ENCODE data around the gene TES. TPM values are rescaled to one million over a fixed set of nuclear protein-coding genes. Genes with fewer than 3 reads are reported as not detected.

TES gene
- total and polyA plus RNA-seq, 2 of the 8 experiments (the other 6 are each of a cell fraction or from before 2014, with no cell fraction given), result 18.2 to 36.3 TPM

- Histone ChIP-seq H3K4ac (replicated peaks; ENCODE audit: insufficient read length, low read depth, low read length) (no peak overlapping the region), H3K27me3 (replicated peaks in 1 of 4; ENCODE audit: control insufficient read depth in 3 of 4, extremely low read depth in 1 of 4, insufficient read depth in 3 of 4, low read length in 3 of 4) (no peaks in the 10 kb centered on the region), H3K4me1 (replicated peaks in 1 of 4; ENCODE audit: control insufficient read depth in 3 of 4, insufficient read depth in 4 of 4, low read length in 3 of 4) (no peaks in the 10 kb centered on the region), H4K8ac (ENCODE audit: extremely low read depth, insufficient read depth, low read length) (no peak overlapping the region), H3K18ac (ENCODE audit: extremely low read depth, low read length) (no peak overlapping the region), H3K23ac (ENCODE audit: insufficient read length) (no peak overlapping the region), H3K56ac (replicated peaks; ENCODE audit: insufficient read length, low read depth, low read length) (no peak overlapping the region), H3K27ac (ENCODE audit: low read depth, low read length) (no peak overlapping the region), H3K79me2 (ENCODE audit: control insufficient read depth in 1 of 2, insufficient read depth in 2 of 2, low read length in 2 of 2) (no peaks in the 10 kb centered on the region), H4K20me1 (replicated peaks in 1 of 2; ENCODE audit: control insufficient read depth in 1 of 2, insufficient read depth in 2 of 2, low read length in 2 of 2) (no peaks in the 10 kb centered on the region), H3K14ac (ENCODE audit: insufficient read length) (no peak overlapping the region), H2BK120ac (replicated peaks; ENCODE audit: low read depth, low read length) (no peak overlapping the region), H4K91ac (replicated peaks; ENCODE audit: insufficient read length, low read length) (no peak overlapping the region), H2BK15ac (ENCODE audit: low read length) (no peak overlapping the region), H3K9ac (replicated peaks in 1 of 4; ENCODE audit: extremely low read depth in 1 of 4, low read depth in 3 of 4, low read length in 3 of 4) (no peak overlapping the region), H2AFZ (ENCODE audit: low read length) (no peak overlapping the region), H4K5ac (ENCODE audit: insufficient read length, low read depth, low read length) (no peak overlapping the region), H3K4me3 (ENCODE audit: extremely low read depth in 1 of 4, insufficient read depth in 2 of 4, low read depth in 3 of 4, low read length in 4 of 4) (no peak overlapping the region), H3K23me2 (ENCODE audit: low read depth, low read length) (no peaks in the 10 kb centered on the region), H3K9me3 (ENCODE audit: insufficient read depth in 2 of 2, low read depth in 1 of 2, low read length in 1 of 2) (no peaks in the 10 kb centered on the region), H2BK12ac (ENCODE audit: low read depth, low read length) (no peak overlapping the region), H2AK5ac (ENCODE audit: low read depth, low read length) (no peak overlapping the region), H3K4me2 (ENCODE audit: insufficient read depth in 1 of 2, low read depth in 2 of 2, low read length in 2 of 2) (no peak overlapping the region), H2BK20ac (ENCODE audit: low read length) (no peak overlapping the region), H2BK5ac (ENCODE audit: low read depth, low read length) (no peak overlapping the region), H3K79me1 (ENCODE audit: low read depth, low read length) (no peaks in the 10 kb centered on the region), H3K36me3 (ENCODE audit: control insufficient read depth in 2 of 4, insufficient read depth in 4 of 4, low read length in 3 of 4) (no peaks in the 10 kb centered on the region)
- no peak for DNase-seq (ENCODE audit: low read depth in 1 of 2, low spot score in 2 of 2)
- 92% methylated on average over 3 of the region's 3 CpGs; no CpG with 5 or more reads in 1 of the 2 experiments for WGBS, 2 experiments (ENCODE audit: extremely low coverage in 1 of 2, insufficient coverage in 1 of 2, insufficient read length in 1 of 2, insufficient replicate concordance in 2 of 2, low coverage in 1 of 2, low lambda C conversion rate in 2 of 2, missing lambda C conversion rate in 1 of 2)
- no peak for FAIRE-seq
- POLR2A ChIA-PET (ENCODE audit: partially characterized antibody), result no interaction called here
- TF ChIP-seq CBX8 (IDR thresholded peaks at IDR 0.05; ENCODE audit: borderline replicate concordance, low read depth, low read length) (no peak), NANOG (IDR thresholded peaks at IDR 0.05; ENCODE audit: insufficient read depth, low read depth, low read length, poor library complexity, severe bottlenecking) (no peak), ATF2 (IDR thresholded peaks at IDR 0.05; ENCODE audit: low read length) (no peak), RFX5 (IDR thresholded peaks at IDR 0.05; ENCODE audit: borderline replicate concordance, low read depth, low read length) (no peak), SP1 (IDR thresholded peaks at IDR 0.05; ENCODE audit: low read depth, low read length) (no peak), POLR2A (IDR thresholded peaks at IDR 0.05; ENCODE audit: control extremely low read depth in 1 of 2, low read depth in 2 of 2, low read length in 2 of 2) (no peak)
- CTCF ChIA-PET (ENCODE audit: partially characterized antibody), result interaction anchor here (1.0 to 2.3 kb wide), 2 partner anchors 20 to 307 kb away, joined by 4 to 6 read pairs; no protein-coding TSS in a partner anchor
Observed at GRCh38 chr7:116284390-116284789, 74.1 kb downstream of the TES start.
